ENCODE data around the gene ANKHD1.
A peak's percentile ranks its signal among the peaks of the same experiment; 100 is the strongest.

The ANKHD1 gene

DNA sequence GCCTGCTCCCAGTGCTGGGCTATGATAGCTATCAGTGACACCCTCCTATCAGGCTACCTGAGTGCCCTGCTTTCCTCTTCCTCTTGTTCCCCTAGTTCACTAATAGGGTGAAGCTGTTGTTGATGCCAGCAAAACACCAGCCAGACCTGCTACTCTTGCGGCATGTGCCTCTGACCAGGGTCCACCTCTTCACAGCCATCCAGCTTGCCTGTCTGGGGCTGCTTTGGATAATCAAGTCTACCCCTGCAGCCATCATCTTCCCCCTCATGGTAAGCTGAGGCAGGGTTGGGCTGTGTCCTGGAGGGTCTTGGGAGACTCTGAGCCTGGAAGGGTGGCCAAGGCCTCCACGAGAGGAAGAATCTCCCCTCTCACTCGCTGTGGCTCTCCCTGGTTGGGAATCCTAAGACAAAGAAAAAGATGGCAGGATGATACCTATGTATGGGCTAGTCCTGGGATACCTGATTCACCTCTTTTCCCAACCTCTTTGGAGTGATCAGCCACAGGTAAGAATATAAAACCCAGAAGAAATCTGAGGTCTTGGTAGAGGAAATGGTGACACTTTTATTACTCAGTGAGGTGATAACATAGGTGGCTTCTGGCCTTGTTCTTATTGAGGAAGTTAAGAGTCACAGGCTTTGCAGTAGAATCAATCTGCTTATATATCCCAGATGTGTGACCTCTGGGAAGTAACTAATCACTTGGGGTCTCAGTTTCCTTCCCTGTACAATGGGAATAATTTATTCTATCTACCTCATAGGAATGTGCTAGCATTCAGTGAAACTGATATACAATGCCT lies 30.1 kb upstream of the ANKHD1 start:
- no peak for DNase-seq

DNA sequence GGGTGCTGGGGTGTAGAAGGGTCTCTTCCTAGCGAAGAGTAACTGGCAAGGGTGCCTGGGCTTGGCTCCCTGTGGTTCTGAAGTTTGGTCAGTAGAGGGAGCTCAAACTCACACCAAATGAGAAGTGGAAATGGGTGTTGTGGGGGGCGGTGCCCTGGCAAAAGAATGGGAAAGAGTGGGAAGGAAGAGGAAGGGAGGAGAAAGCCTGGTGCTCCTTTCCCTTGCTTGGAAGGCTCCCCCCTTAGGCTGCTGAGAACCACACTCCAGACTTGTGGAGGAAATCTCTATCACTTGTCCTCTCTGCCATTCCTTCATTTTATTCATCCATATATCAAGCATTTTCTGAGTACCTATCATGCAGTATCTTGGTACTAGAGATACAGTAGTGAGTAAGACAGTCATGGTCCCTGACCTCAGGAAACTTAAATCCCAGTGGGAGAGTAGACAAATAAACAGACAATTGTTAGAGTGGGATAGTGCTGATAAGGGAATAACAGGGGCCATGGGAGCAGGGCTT lies 28.6 kb upstream of the ANKHD1 start:
- DNase-seq: peak; percentile 56

GRCh38 chr5:140381351-140381750 lies 20.3 kb upstream of the ANKHD1 start:
- no peak for DNase-seq

DNA sequence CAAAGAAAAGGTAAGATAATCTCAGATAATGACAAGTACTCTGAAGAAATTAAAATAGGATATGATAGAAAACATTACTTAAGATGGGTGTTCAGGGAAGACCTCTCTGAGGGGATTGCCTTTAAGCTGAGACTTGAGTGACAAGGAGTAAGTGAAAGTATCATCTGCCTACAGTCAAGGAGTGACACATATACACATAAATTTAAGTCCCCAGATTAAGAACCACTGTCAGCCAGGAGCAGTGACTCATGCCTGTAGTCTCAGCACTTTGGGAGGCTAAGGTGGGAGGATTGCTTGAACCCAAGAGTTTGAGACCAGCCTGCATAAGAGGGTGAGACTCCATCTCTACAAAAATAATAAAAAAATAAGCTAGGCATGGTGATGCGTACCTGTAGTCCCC lies 19.7 kb upstream of the ANKHD1 start:
- no peak for DNase-seq

- no peak for DNase-seq
These were observed 18.8 kb upstream of the ANKHD1 start for GRCh38 chr5:140382866-140383265.

GRCh38 chr5:140383300-140383699 lies 18.3 kb upstream of the ANKHD1 start:
- DNase-seq: no peak

DNA sequence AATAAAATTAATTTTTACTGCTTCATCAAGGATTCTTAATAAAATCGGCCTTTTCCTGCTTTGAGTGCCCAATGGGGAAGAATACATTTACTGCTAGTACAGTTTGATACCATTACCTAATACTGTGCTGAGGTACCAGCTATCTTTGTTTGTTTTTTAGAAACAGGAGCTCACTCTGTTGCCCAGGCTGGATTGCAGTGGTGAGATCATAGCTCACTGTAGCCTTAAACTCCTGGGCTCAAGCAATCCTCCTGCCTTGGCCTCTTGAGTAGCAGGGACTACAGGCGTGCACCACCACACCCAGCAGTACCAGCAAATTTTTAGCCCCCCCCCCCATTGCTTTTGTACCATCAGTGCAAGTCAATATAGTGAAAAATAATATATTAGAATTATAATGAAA lies 13.6 kb upstream of the ANKHD1 start:
- no peak for DNase-seq

DNA sequence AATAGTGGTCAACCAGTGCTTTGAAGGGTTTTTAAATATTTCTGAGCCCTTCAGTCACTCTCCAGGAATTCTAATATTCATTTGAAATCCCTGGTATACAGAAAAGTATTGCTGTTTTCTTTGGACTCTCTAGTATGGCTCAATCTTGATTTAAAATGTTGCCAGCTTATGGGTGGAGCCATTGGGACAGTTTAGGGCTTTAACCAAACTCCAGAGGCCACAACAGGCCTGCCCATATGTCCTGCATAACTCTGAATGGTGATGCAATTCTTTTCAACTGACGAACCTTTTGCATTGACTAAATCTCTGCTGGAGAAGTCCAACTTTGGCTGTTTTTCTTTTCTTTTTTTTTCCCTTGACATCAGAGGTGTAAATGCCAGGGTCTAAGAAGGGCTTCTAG lies 10.3 kb upstream of the ANKHD1 start:
- no peak for DNase-seq

DNA sequence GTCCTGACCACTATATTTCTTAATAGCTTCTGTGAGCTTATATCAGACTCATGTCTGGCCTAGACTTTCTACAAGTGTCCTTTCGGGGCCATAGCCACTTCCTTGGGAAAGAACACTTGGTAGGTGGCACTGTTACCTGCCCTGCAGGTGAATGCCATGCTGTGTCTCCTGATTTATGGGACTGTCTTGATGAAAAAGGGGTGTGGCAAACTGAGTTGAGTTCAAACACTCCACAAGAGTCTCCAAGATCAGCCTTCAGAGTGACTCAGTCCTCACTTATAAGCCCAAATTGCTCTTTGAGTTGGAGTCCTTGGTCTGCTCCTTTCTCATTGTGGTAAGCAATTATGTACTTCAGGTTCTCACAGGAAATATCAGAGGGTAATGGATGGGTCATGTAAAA lies 9.9 kb upstream of the ANKHD1 start:
- no peak for DNase-seq

DNA sequence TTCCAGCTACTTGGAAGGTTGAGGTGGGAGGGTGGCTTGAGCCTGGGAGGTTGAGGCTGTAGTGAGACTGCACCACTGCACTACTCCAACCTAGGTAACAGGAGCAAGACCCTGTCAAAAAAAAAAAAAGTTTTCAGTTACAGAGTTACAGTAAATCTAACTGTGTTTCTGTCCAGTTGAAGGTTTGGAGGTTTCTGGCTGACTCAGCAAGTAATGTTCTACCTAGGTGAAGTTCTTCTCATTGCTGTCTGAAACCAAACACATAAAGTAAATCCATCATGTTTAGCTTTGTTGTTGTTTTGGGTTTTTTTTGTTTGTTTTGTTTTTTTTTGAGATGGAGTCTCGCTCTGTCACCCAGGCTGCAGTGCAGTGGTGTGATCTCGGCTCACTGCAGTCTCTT lies 7.9 kb upstream of the ANKHD1 start:
- DNase-seq: no peak

GRCh38 chr5:140398379-140398811 lies 3.2 kb upstream of the ANKHD1 start:
- DNase-seq: no peak

DNA sequence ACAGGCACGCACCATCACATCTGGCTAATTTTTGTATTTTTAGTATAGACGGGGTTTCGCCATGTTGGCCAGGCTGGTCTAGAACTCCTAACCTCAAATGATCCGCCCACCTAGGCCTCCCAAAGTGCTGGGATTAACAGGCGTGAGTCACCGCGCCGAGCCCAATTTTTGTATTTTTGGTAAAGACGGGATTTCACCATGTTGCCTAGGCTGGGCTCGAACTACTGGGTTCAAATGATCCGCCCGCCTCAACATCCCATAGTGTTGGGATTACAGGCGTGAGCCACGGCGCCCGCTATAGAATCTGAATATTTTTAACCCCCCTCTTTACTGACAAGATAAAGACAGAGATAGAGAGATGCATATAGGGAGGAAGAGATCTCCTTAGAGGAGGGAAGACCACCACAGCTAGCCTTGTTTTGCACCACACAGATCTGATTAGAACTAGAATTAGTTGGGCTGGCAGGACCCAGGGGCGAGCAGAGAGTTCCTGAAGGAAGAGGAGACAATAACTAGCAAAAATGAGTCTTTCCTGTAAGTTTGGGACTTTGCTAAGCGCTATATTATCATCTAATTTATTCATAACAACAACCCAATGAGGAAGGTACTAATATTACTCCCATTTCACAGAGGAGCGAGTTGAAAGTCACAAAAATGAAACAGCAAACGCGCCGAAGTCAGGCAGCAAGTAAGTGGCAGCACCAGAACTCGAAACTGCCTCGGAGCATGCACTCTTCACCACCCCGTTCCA lies 1.5 kb upstream of the ANKHD1 start:
- no peak for DNase-seq

DNA sequence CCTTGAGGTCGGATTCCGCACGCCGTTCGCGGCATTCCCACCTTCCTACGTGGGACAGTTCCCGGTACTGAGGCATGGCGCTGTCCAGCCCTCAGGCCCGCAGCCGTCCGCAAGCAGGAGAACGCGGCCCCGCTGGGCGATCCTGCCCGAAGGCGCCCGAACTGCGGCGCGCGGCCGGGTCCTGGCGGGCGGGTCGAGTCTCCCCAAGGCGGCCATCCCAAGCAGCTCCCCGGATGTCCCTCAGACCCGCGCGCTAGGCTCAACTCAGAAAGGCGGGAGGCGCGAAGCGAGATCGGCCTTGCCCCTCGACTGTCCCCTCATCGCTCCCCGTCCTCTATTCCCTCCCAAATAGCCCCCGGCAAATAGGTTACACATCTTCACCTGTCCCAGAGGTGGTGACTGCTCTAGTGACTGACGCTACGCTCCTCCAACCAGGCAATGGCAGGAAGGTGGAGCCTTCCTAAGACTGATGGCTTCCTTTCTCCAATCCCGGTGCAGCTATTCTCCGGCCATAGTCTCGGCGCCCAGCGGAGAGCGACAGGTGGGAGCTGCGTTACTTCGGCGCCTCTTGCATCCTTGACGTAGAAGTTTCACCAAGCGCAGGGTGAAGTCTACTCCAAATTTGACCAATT lies 787 bp upstream of the ANKHD1 start:
- peak; percentile 92 for DNase-seq

DNA sequence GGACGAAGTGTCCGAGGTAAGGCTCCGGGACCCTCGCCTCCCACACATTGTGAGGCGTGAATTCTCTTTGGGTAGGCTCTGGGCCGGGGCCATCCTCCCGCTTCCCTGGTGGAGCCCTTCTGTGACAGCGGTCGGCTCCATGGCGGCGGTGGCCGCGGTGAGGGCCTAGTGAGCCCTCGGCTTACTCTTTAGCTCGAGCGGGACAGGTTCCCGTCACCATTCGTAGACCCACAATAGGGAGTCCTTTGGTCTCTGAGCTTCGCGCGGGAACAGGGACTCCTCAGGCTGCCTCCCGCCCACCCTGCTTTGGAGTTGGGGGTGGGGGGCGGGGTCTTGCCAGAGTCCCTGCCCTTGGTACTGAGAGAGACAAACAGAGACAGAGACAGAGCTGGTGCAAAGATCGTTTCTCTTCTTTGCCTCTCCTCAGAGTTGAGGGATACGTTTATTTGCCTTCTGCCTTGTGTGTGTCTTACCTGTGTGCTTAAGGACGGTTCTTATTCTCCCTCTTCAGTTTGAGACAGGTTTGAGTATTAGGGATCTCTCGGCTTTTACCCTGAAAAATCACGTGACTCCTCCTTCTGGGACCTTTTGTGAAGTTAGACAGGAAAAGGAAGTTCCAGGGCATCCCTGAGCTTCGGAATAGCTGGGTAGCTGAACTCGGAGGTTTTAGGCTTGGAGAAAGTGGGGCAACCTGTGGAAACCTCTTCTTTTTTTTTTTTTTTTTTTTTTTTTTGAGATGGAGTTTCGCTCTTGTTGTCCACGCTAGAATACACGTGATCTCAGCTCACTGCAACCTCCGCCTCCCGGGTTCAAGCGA lies 833 bp downstream of the ANKHD1 start:
- peak; percentile 50 for DNase-seq

GRCh38 chr5:140403613-140404012 lies 2.0 kb downstream of the ANKHD1 start:
- DNase-seq: no peak

- DNase-seq: no peak
These were observed 7.2 kb downstream of the ANKHD1 start for GRCh38 chr5:140408750-140409241.

DNA sequence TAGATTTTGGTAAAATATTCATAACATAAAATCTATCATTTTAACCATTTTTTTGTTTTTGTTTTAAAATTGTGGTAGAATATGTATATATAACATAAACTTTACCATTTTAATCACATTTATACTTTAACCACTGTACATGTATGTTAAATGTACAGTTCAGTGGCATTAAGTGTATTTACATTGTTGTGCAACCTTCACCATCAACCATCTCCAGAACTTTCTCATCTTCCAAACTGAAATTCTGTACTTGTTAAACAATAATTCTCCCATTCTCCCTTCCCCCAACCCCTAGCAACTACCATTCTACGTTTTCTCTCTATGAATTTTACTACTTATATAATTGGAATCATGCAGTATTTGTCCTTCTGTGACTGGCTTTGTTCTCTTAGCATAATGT lies 11.6 kb downstream of the ANKHD1 start:
- DNase-seq: no peak

- no peak for DNase-seq
These were observed 15.6 kb downstream of the ANKHD1 start for GRCh38 chr5:140417235-140417634.

GRCh38 chr5:140418862-140419520 lies 17.4 kb downstream of the ANKHD1 start:
- DNase-seq: no peak

GRCh38 chr5:140420226-140420570 lies 18.6 kb downstream of the ANKHD1 start:
- DNase-seq: no peak

GRCh38 chr5:140420665-140421361 lies 19.2 kb downstream of the ANKHD1 start:
- no peak for DNase-seq

All from CD4-positive, alpha-beta T cell treated with Interleukin-17A for 1 hour (primary cell).